Anterior cingulate cortex (tissue), 58 donors: ENCODE measurements around the gene NBR1.
"Not testable (repeated sequence)": the region's sequence is repeated elsewhere in the genome, so short reads cannot be mapped to it uniquely, and the experiment has no call there.

Experiments
- DNase-seq, 58 donors: peaks; one replicate each; lab custom pipeline; 2025; lab: John Stamatoyannopoulos, UW

Gene NBR1

GRCh38 chr17:43239597-43239996, 68.6 kb downstream of the NBR1 start:
- not testable (repeated sequence) for DNase-seq

DNA sequence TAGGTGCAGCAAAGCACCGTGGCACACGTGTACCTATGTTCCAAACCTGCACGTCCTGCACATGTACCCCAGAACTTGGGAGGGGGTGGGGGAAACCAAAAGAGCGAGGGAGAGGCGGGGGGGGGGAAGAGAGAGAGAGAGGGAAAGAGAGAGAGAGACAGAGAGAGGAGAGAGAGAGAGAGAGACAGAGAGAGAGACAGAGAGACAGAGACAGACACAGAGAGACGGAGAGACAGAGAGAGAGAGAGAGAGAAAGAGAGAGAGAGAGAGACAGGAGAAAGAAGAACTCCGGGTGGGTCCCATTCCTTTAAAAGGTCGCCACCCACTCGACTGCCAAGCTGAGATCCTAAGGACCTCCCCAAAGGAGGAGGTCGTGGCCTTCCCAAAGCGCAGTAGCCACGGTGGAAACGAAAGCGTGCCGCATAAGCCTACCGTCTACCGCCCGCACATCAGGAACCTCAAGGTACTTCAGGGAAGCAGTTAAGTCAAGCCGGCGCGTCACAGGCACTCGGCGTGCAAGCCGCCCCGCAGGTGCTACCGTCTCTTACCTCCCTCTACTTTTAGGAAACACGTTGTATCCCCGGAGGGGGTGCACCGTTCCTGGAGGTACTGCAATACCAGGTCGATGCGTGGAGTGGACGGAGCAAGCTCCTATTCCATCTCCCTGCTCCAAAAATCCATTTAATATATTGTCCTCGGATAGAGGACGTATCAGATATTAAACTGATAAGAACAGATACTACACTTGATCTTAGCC, 69.8 kb downstream of the NBR1 start:
- not testable (repeated sequence) for DNase-seq

- not testable (repeated sequence) for DNase-seq
Measured at GRCh38 chr17:43246456-43246855, 75.4 kb downstream of the NBR1 start.
